Islet precursor cell (in vitro differentiated cells): ENCODE measurements around the gene PAX3.

Experiments used
- DNase-seq: peaks from one replicate; pipeline ENCODE4 v3.0.0-alpha.2; 2018

PAX3 gene

DNA sequence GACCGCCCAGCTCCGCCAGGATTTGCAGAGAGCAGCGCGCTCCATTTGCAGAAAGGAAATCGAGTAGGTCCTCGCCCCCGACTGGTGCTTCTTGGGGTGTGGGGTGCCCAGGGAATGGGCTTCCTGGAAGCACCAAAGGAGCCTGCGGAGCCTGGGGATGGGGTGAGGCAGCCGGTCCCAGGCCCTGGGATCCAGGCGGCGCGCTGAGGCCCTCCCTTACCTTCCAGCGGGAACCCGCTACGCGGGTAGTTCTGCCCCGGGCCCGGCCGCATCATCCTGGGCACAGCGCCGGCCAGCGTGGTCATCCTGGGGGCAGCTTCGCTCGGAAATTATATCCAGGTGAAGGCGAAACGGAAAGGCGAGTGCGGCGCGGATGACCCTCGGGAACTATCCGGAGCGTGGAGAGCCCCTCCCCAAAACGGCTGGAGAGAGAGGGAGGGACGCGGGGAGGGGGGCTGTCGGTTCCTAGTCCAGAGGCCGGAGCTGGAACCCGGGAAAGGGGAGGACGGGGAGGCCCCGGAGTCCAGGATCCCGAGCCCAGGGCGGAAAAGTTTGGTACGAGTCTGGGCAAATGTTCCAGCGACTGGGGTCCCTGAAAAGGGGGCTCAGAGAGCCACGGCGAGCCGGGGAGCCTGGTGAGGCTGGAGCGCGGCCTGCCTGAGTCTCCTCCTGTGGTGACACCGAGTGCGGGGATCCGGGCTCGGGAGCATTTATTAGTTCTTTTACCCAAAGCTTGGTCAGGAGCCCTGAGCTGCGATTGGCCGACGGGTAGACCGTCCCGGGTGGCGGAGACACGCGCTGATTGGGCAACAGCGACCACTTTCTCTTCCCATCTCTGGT lies at the start of gene PAX3:
Gene PAX3 (minus strand): TSS at position 688 of the 840 bp plus-strand sequence. CDS start 383 bp downstream, at position 305.
- peak; percentile 78 for DNase-seq

DNA sequence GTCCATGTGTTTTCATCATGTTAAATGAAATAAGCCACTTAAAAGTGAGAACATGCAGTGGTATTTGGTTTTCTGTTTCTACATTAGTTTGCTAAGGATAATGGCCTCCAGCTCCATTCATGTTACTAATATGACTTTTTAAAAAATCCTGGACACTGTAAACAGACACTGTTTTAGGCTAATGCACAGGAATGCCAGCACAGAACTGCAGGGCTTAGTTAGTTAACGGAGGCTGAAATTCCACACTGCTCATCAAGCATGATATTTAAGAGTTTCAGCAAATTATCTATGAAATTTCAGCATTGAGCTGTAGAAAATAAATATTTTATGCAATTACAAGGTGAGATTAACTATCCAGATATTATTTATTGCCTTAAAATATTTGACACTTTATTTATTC lies 42.5 kb upstream of the PAX3 start:
- DNase-seq = no peak

DNA sequence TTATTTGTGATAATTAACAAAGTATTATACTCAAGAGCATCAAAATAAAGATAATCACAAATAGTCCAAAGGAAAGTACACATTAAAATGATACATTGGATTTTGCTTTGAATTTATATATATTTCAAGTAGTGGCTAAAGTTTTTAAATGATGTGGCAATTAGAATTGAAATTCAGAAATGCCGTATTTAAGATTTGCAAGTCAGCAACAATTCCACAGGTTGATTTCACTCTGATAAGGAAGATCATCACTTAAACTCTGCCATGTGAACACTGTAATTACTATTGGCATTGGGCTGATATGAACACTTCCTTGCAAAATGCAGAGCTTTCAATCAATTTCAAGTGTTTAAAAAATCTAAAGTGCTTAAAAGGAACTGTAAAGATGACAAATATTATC lies 39.6 kb upstream of the PAX3 start:
- no peak for DNase-seq

DNA sequence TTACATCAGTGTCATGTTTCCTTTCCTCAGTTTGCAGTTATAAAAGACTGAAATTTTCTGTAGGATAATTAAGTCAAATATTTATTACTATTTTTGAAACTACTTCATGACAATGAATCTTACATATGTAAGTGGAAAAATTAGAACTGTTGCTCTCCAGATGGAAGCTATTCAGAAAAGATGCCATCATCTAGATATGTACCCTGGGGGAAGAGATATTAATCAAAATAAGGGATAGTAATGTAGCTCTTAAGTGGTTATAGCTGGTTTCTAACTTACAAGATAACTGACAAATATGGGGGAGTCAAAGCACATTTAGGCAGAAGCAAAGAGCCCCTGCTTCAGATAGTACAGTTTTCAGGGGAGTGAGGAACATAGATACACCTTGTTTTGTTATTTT lies 38.1 kb upstream of the PAX3 start:
- no peak for DNase-seq

DNA sequence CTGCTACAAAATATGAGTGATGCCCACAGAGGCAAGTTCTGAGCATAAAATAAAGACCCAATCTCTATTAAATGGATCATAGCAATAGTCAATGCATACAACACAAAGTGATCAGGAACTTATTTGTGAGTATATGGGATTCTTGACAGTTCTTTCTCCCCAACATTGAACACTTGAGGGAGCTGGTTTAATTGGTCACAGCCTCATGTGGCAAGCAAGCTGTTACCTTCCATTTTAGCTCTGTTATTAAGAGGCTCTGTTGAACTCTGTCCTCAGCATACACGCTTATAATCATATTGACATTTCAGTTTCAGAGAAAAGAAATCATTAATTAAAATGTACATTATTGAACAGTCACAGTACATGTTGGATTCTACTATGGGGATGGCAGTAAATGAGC lies 37.6 kb upstream of the PAX3 start:
- DNase-seq = no peak

DNA sequence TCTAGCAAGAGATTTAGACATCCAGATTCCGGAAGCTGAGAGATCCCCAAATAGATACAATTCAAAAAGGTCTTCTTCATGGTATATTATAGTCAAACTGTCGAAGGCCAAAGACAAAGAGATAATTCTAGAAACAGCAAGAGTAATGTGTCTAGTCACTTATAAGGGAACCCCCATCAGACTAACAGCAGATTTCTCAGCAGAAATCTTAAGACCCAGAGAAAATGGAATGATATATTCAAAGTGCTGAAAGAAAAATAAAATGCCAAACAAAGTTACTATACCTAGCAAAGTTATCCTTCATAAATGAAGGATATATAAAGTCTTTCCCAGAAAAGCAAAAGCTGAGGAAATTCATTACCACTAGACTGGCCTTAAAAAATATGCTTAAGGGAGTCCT lies 36.1 kb upstream of the PAX3 start:
- no peak for DNase-seq

DNA sequence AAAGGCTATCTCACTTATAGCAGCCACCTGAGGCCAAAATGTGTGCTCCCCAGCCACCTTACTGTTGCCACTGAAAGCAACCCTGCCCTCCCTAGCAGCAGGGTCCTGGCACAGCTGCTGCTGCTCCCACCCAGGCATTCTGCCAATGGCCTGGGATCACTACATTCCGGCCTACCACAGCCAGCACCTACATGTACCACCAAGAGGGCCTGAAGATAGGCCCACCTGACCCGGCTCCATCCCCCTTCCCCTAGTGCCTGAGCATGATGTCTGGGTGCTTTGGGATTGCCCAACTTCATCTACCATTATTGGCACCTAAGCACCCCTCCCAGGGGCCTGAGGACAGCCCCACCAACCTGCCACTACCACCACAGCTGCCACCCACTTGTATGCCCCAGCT lies 34.6 kb upstream of the PAX3 start:
- DNase-seq = no peak

DNA sequence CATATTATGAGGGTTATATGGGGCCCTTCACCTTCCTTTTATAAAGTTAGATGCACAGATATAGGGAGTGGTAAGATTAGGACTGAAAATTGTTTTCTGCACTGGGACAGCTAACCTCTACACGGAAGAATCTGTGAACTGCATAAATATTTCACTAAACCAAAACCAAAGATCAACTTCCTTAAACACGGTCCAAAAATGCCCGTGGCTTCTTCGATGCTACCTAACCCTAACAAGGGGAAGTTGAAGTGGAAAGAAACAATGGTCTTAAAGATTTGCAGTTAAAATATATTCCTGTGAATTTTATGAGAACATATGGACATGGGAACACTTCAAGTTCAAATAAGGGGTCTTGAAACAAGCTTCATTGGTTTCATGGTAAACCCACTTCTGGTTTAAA lies 33.3 kb upstream of the PAX3 start:
- no peak for DNase-seq

DNA sequence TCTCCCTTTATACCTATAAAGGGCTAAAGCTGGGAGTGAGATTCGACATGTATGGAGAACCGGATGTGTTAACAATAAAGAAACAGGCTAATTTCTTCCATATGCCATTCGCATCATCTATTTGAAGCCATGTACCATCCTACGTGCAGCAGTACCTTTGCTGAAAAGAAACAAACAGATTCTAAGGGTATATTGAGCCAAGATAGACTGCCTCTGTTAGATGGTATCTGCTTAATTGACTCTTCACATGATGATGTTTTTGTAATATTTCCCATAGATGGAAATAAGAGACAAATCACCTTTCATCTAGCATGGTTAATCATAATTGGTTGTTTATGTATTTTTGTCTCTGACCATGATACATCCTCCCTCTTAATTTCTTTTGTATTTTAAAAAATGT lies 32.1 kb upstream of the PAX3 start:
- DNase-seq = no peak

DNA sequence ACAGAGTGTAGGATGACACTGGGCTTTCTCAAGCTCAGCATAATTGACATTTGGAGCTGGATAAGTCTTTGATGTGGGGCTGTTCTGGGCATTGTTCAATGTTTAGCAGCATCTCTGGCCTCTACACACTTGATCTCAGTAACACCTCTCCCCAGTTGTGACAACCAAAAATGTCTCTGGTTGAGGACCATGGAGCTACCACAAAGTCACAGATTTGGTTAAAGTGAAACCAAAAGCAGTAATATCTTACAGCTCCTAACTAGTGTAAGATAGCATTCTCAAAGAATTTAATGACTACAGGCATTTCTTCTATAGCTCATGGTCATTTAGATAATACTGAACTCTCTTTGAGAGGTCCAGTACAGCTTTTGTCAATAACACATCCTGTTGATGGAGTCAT lies 23.4 kb upstream of the PAX3 start:
- no peak for DNase-seq

DNA sequence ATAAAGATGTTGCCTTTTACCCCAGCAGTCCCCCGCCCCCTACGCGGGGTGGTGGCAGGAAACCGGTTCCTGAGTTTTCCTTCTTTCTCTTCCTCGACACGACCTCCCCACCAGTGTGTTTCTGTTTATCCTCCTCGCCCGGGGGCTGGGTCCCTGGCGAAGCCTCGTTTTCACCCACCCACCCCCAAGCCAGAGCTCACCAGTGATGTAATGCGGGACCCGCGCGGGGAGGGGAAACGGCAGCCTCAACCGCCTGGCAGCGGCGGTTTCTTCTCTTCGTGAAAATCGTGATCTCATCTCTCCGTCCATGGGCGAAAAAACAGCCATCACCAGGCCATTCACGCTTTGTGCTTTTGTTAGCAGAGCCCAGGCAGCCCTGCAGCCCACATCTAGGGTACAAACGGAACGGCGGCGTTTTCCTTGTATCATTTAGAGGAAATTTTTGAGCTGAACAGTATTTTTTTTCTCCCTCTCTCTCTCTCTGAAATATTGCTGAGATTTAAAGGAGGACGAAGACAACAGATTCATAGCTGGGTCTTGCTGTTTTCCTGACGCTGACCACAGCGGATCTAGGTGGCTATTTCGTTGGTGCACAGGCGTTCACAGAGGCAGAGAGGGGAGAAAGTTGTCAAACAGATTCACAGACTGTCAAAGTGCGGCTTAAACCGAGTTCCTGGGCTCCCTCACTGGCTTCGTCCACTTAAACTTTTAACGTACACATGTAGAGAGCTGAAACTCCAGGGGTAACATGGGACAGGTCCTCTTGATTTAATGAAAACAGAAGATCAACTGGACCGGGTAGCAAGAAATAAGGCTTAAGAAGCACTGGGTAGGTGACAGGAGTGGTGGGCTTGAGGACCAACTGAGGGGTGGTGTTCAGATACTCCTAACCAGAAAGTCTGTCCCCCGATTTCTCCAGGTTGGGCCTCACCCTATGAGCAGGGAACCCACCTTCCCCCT lies 21.9 kb upstream of the PAX3 start:
- DNase-seq = peak; percentile 64

DNA sequence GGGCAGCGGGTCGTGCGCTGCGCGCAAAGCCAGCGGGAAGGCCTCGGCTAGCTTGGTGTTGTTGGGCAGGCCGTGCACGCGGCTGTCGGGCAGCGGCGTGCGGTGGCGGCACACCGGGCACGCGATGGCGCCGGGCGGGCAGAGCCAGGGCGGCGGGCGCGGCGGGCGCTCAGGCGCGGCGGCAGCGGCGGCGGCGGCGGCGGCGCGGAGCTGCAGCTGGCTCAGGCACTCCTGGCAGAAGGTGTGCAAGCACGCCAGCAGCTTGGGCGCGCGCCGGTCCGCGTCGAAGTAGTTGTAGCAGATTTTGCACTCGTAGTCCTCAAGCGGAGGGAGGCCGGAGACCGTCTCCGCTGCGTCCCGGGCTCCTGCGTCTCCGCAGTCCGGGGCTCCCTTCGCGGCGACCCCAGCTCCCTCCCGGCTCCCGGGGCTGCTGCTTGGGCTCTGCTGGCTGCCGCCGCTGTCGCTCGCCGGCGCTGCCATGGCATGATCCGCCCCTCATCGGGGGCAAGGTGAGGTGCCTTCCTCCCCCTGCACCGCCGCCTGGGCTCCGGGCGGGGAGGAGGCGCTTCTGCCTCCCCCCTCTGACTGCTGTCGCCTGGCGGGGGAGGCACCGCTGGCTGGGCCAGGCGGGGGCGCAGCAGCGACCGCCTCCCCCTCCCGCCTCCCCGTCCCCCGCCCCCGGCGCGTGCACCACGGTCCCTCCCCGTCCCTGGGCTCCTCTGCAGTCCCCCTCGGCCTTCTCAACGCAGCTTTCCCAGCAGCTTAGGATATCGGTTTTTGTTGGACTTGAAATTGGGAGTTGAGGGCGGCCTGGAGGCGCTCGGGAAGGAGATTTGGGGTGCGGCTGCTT lies 21.0 kb upstream of the PAX3 start:
- peak; percentile 73 for DNase-seq

DNA sequence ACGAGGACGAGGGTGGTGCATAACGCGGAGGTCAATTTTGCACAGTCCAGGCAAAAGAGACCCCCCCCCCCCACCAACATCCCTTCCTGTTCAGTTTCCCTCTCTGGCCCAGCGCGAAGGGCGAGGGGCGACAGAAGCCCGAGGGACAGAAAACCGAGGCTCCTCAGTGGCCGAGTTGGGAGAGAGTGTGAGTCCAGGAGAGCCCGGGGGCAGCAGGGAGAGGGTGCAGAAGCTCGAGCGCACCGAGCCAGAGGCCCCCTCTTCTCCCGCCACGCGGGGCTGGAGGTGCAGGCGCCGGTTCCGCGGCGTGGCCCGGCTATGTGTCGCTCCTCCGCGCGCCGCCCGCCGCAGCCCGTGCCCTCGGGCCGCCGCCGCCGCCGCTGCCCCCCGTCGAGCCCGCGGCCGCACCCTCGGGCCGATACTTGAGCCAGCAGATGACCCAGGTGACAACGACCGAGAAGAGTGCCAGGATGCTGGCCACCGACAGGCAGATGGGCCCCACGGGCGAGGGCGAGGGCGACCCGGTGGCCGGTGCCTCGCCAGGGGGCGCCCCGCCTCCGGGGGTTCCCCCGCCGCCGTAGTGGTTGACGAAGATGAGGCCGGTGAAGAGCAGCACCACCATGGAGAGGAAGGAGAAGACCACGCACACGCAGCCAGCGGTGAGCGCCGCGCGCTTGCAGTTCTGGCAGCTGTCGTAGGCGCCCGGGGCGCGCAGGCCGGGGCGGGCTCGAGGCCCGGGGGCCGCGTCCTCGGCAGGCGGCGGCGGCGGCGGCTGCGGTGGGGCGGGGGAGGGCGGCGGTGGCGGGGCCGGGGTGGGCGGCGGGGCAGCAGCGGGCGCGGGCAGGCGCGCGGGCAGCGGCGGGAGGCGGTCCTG lies 20.2 kb upstream of the PAX3 start:
- peak; percentile 70 for DNase-seq

DNA sequence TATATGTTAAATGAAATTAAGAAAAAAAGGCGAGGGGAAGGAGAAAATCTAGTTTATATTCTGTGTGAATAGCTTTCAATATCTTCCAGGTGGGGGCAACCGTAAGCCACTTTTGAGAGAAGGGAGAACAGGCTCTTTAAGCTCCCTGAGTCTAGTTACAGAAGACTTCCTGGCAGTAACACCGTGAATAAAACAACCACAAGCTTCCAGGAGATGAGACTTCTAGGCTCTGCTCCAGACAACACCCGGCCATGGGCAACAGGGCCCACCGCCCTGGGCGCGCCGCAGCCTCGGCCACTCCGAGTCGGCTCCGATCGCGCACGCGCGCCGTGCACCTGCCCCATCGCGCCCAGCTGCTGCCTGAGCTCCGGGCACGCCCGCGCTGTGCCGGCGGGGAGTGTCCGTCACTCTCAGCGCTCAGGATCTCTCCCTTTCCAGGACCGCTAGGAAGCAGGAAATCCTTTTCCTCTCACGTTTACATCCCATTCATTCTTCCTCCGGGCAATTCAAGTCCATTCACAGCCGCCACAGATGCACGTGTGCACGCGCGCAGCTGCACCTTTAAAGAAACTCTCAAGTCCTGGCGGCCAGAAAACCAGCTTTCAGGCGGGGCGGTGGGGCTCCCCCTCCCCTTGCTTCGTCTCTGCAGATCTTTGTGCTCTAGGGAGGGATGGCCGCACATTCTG lies 19.4 kb upstream of the PAX3 start:
- peak; percentile 85 for DNase-seq

DNA sequence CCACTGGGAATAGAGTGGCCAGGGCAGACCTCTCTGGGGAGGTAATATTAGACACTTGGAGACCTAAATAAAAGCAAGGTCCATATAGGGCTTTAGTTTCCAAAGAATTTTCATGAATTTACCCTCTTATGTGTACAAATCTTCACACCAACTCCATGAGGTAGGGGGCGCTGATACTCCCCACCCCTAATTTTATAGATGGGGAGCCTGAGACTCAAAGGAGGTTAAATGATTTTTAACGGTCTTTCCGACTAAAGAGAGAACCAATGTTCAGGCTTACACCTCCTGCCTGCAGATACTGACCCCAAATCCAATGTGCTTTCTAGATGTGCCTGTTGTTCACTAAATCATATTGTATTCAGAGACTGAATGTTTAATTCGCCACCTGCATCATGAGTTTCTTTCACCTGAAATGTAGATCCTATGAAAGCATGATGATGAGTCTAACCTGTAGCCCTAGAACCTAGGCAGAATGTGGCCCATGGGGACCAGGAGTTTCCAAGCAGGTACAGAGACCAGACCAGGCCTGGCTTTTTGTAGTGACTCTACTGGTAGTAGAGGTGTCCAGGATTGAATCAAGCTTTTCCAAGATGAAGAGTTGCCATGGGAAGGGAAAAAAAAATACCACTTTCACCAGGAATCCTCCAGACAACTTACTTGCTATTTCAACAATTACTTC lies 16.8 kb upstream of the PAX3 start:
- no peak for DNase-seq

DNA sequence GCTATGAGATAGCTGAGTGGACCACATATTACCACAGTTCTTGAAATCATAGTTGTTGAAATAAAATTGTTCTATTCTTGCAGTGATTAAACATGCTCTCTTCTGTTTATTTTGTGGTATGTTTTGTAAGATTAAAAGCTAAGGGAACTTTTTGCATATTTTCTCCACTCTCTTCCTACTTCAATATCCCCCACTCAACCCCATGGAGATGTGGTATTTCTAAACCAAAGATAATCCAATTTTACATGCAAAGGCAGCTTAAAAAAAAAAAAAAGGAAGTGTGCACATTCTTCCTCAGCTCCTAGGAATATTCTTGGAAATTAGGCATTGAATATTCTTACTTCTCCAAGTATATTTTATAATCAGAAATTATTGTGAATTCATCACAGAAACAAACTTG lies 15.0 kb upstream of the PAX3 start:
- no peak for DNase-seq

DNA sequence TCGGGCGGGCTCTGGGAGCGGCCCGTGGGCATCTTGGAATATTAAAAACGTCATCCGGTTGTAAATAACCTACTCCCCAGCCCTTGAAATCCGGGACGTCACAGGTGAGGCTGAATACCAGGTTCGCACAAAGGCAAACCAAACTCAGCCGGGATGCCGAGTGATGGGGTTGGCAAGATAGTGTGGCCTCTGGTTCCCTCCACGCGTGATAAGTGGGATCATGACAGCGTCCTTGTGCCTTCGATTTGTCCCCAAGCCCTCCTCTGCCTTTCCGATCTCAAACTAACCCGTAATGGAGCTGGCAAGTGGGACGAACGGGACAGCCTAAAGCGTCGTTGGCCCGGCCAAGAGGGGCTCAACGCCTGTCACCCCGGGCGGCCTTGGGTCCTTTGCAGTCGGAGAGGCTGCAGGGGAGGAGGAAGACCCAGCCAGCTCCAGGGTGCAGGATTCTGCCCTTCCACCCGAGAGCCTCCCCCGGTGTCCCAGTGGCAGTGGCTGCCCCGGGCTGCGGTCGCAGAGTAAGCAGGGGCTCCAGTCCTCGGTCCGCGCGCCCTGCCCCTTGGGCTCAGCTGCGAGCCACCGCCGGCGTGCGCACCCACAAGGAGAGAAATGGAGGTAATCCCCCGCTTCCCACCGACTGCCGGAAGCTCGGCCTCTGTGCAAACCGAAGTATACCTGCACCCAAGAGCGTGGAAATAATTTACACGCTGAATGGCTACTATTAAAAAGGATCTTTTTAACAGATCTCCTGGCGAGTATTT lies 13.4 kb upstream of the PAX3 start:
- DNase-seq = peak; percentile 52

DNA sequence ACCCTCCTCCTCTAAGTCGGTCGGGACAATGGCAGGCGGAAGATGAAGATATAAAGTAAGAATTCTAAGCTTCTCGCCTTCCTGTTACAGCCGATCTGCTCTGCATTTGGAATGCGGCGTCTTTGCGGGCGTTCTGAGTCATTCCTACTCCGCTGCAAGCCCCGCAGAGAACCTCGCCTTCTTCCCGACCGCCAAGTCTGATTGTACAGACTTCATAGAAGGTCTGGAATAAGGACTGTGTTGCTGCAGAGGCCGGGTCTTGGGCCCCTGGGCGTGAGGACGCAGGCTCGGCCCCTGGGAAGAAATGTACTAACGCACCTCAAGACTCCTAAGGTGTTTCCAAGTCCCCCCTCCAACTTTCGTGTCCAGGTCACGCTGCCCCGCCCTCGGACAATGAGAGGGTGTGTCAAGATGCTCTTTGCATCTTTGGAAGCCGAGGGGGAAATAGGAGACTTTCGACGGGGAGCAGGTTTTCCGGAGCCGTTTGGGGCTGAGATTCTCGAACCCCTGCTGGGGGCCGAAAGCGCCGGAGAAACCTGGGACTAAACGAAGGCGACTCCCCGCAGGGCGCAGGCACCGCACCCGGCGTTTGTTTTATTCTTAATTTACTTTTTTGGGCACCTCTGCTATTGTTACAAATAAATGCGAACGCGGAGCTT lies 12.7 kb upstream of the PAX3 start:
- DNase-seq = peak; percentile 84

DNA sequence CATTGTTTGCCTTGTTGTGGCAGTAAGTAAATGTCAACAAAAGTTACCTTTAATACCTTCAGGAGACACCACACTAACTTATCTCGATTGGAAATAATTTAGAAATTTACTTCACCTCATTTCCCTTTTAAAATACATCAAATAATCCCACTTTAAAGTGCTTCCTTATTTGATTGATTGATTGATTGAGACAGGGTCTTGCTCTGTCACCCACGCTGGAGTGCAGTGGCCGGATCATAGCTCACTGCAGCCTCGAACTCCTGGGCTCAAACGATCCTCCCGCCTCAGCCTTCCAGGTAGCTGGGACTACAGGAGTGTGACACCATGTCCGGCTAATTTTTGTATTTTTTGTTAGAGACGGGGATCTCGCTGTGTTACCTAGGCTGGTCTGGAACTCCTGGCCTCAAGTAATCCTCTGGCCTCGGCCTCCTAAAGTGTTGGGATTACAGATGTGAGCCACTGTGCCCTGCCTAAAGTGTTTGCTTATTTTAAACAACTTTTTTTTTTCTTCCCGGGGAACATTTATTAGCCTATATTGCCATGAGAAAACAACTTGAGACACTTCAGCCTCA lies 12.0 kb upstream of the PAX3 start:
- DNase-seq = no peak
